ENCODE results near the gene FAM193B. TPM values are rescaled to one million over a fixed set of nuclear protein-coding genes. Genes with fewer than 3 reads are reported as not detected.

The FAM193B gene
- polyA plus RNA-seq, 4 donors = 68.7 to 99.1 (median 75.3) TPM

GRCh38 chr5:177519463-177520235, 34.7 kb downstream of the FAM193B start:
- DNase-seq (ENCODE audit: low read depth in 4 of 4, low spot score in 3 of 4) = no peak

- DNase-seq (ENCODE audit: low read depth in 4 of 4, low spot score in 3 of 4) = peak; percentile 95 to 96 (median 96)
These were observed 37.5 kb downstream of the FAM193B start, which contains the start of gene DDX41 for GRCh38 chr5:177516601-177517568. TSS of gene DDX41 (minus strand) at chr5:177516961. CDS start at chr5:177516945, 16 bp downstream.

- no peak for DNase-seq (ENCODE audit: low read depth in 4 of 4, low spot score in 3 of 4)
These were observed 38.8 kb downstream of the FAM193B start for GRCh38 chr5:177515580-177515979.

GRCh38 chr5:177514541-177514940, 39.8 kb downstream of the FAM193B start:
- DNase-seq (ENCODE audit: low read depth in 4 of 4, low spot score in 3 of 4) = no peak

GRCh38 chr5:177513500-177513899, 40.9 kb downstream of the FAM193B start:
- DNase-seq (ENCODE audit: low read depth in 4 of 4, low spot score in 3 of 4) = no peak

GRCh38 chr5:177512736-177513380, 41.5 kb downstream of the FAM193B start:
- DNase-seq (ENCODE audit: low read depth in 4 of 4, low spot score in 3 of 4) = no peak

- no peak for DNase-seq (ENCODE audit: low read depth in 4 of 4, low spot score in 3 of 4)
These were observed 42.3 kb downstream of the FAM193B start for GRCh38 chr5:177511796-177512675.

GRCh38 chr5:177511181-177511580, 43.2 kb downstream of the FAM193B start:
- DNase-seq (ENCODE audit: low read depth in 4 of 4, low spot score in 3 of 4) = no peak

GRCh38 chr5:177510567-177511053, 43.8 kb downstream of the FAM193B start:
- no peak for DNase-seq (ENCODE audit: low read depth in 4 of 4, low spot score in 3 of 4)

- DNase-seq (ENCODE audit: low read depth in 4 of 4, low spot score in 3 of 4) = no peak
These were observed 44.3 kb downstream of the FAM193B start for GRCh38 chr5:177509991-177510566.

- no peak for DNase-seq (ENCODE audit: low read depth in 4 of 4, low spot score in 3 of 4)
These were observed 44.9 kb downstream of the FAM193B start, which contains the start of gene DOK3 for GRCh38 chr5:177509381-177509951. TSS of gene DOK3 (minus strand) at chr5:177509826. CDS start at chr5:177509540, 286 bp downstream.

GRCh38 chr5:177508837-177509236, 45.5 kb downstream of the FAM193B start:
- DNase-seq (ENCODE audit: low read depth in 4 of 4, low spot score in 3 of 4) = no peak

- no peak for DNase-seq (ENCODE audit: low read depth in 4 of 4, low spot score in 3 of 4)
These were observed 46.1 kb downstream of the FAM193B start for GRCh38 chr5:177508221-177508611.

- DNase-seq (ENCODE audit: low read depth in 4 of 4, low spot score in 3 of 4) = no peak
These were observed 46.7 kb downstream of the FAM193B start for GRCh38 chr5:177507596-177508220.

- no peak for DNase-seq (ENCODE audit: low read depth in 4 of 4, low spot score in 3 of 4)
These were observed 47.2 kb downstream of the FAM193B start for GRCh38 chr5:177507165-177507564.

GRCh38 chr5:177505075-177505474, 49.3 kb downstream of the FAM193B start:
- no peak for DNase-seq (ENCODE audit: low read depth in 4 of 4, low spot score in 3 of 4)

- DNase-seq (ENCODE audit: low read depth in 4 of 4, low spot score in 3 of 4) = no peak
These were observed 50.0 kb downstream of the FAM193B start for GRCh38 chr5:177504086-177505056.

All from right renal pelvis (tissue), 4 donors.